NCI-H1436 treated with DMSO at 0.1 percent for 48 hours (cell line): ENCODE data around the gene SMAD4.
"Not testable (repeated sequence)": the region's sequence is repeated elsewhere in the genome, so short reads cannot be mapped to it uniquely, and the experiment has no call there.

Experiments used
- DNase-seq: peaks from one replicate; lab custom pipeline; 2025; lab: John Stamatoyannopoulos, UW

SMAD4 gene

DNA sequence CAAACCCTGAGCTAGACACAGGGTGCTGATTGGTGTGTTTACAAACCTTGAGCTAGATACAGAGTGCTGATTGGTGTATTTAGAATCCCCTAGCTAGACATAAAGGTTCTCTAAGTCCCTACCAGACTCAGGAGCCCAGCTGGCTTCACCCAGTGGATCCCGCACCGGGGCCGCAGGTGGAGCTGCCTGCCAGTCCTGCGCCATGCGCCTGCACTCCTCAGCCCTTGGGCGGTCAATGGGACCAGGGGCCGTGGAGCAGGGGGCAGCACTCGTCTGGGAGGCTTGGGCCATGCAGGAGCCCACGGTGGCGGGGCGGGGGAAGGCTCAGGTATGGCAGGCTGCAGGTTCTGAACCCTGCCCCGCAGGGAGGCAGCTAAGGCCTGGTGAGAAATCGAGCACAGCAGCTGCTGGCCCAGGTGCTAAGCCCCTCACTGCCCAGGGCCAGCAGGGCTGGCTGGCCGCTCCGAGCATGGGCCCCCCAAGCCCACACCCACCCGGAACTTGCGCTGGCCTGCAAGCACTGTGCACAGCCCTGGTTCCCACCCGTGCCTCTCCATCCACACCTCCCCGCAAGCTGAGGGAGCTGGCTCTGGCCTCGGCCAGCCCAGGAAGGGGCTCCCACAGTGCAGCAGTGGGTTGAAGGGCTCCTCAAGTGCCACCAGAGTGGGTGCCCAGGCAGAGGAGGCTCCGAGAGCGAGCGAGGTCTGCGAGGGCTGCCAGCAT is 81.8 kb downstream of the SMAD4 start:
- DNase-seq: not testable (repeated sequence)

GRCh38 chr18:51116996-51117395 is 87.0 kb downstream of the SMAD4 start:
- not testable (repeated sequence) for DNase-seq

GRCh38 chr18:51119561-51119960 is 89.5 kb downstream of the SMAD4 start:
- not testable (repeated sequence) for DNase-seq

GRCh38 chr18:51119976-51120375 is 90.0 kb downstream of the SMAD4 start:
- DNase-seq: not testable (repeated sequence)

DNA sequence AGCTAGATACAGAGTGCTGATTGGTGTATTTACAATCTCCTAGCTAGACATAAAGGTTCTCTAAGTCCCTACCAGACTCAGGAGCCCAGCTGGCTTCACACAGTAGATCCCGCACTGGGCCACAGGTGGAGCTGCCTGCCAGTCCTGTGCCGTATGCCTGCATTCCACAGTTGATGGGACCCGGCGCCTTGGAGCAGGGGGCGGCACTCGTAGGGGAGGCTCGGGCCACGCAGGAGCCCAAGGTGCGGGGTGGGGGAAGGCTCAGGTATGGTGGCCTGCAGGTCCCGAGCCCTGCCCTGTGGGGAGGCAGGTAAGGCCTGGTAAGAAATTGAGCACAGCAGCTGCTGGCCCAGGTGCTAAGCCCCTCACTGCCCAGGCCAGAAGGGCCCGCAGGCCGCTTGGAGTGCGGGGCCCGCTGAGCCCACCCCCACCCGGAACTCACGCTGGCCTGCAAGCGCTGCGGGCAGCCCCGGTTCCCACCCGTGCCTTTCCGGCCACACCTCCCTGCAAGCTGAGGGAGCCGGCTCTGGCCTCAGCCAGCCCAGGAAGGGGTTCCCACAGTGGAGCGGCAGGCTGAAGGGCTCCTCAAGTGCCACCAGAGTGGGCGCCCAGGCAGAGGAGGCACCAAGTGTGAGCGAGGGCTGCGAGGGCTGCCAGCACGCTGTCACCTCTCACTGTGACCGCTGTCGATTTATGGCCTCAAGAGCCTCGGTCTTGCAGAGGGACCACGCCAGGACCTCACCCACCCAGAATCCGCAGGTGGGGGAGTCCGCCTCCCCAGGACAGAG is 91.0 kb downstream of the SMAD4 start:
- DNase-seq: no peak

- no peak for DNase-seq
These were observed 91.5 kb downstream of the SMAD4 start for GRCh38 chr18:51121597-51121857.

DNA sequence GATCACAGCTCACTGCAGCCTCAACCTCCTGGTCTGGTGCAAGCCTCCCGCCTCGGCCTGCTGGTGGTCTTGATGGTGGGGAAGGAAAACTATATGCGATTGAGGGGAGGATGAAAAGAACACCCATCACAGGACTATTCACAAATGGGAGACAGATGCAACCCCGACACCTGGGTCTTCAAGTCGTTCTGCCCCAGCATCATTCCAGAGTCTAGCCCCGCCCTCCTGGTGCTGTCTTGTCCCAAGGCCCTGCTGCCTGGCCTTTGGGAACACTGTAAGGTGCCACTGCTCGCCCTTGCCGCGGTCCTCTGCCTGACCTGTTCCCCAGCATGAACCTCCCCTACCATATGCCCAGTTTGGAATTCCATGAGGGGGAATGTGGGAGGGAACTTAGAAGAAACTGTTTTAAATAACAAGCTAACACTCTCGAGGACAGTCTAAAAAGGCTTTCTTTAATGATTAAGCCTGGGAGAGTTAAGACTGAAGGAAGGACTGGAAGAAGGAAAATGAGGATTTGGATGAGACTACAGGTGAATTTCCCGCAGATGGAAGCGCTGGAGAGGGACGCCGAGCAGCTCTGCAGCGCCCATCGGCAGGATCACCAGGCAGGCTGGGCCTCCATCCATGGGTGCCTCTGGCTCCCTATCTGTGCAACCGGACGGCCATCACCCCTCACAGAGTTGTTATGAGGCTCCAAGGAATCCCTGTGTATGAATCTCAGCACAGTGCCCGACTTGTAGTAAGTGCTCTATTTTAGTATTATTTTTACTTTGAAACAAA is 92.4 kb downstream of the SMAD4 start:
- DNase-seq: no peak

DNA sequence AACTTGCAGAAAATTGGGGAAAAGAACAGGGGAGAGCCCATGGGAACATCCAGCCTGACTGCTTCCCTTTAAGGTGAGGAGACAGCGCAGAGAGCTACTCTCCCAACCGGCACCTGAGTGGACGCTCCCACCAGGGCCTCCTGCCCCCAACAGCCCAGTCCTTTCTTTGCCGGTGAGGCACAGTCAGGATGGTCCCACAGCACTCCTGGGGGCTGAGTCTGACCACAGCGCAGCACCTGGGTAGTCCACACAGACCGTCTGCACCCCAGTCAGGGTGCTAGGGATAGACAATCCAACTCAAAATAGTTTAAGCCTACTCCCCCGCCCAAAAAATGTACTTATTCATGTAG is 93.0 kb downstream of the SMAD4 start:
- DNase-seq: no peak

DNA sequence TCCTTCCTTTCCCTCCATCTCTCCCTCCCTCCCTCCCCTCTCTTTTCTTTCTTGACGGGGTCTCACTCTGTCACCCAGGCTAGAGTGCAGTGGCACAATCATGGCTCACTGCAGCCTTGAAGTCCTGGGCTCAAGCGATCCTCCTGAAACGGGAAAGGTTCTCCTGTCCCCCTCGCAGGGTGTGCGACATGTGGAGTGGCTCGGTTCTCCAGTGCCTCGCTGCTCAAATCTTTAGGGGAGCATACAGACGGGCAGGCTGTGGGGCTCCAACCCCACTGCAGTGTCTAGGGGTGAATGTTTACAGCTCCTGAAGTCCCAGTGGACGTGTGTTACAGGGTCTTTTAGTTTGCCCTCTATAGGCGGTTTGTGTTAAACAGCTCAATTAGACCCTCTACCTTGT is 93.5 kb downstream of the SMAD4 start:
- DNase-seq: no peak

DNA sequence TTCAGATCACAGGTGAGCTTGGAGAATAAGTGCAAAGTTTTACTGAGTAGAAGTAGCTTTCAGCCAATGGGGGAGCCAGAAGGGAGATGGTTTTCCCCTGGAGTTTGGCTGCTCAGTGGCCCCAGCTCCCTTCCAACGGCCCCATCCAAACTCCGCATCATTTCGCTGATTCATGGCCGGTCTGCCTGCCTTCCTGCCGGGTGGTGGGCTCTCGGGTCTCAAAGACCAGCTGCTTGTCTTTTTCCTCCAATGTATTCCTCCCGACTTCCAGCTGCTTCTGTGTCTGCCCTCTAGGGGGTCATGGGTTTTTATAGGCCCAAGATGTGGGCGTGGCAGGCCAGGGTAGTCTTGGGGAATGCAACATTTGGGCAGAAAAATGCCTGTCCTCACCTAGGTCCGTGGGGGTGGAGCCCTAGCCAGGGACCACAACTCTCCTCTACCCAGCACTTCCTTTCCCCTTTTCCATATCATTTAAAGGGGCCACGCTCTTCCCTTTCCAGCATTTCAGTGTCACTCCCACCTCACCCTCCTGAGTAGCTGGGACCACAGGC is 94.0 kb downstream of the SMAD4 start:
- DNase-seq: no peak

GRCh38 chr18:51125976-51126375 is 96.0 kb downstream of the SMAD4 start:
- no peak for DNase-seq

DNA sequence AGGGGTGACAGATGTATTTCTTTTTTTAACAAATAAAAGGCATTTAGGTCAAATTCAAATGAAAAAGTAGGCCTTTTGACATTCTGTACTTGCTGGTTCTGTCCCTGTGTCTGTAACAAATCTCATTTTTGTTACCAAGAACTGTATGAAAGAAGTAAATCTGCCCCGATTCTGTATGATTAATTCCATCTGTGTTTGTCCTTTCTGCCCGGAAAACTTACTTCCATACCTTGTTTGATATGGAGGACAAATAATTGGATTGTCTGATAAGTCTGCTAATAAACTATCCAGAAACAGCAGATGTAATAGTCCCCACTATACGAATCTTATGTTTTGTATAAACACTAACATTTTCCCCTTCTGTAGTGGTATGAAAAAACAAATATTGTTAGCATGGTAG is 97.7 kb downstream of the SMAD4 start:
- no peak for DNase-seq

DNA sequence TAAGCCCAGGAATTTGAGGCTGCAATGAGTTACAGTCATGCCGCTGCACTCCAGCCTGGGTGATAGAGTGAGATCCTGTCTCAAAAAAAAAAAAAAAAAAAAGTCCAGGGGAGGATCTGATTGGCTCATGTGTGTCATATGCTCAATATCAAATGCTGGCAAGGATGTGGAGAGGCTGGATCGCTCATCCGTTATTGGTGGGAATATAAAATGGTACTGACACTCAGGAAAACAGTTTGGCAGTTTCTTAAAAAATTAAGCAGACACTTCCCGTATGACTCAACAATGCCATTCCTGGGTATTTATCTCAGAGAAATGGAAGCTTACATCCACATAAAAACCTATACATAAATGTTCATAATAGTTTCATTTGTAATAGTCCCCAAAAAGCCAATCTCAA is 98.5 kb downstream of the SMAD4 start:
- no peak for DNase-seq

DNA sequence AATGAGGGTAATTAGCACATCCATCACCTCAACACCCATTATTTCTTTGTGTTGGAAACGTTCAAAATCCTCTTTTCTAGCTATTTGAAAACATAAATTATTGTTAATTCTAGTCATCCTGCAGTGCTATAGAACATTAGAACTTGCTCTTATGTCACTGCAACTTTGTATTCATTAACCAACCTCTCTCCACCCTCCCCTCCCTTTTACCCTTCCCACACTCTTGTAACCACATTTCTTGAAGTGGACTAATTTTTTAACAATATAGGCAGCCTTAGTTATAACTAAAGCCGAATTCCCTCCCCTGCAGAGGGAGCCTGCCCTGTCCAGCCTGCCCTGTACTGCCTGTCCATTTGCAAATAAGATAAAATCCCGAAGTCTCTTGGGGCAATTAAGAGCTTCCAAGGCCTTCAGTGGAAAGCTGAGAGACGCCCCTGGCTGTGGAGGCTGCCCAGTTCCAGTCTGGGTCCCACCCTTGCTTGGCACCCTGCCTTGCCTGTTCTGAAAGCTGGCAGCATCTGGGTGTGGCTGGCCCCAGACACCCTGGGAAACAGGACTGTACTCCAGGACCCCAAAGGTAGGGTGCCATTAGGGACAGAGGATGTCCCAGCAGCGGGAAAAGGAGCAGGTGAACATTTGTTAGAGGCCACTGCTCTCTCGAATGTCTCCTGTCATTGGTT is 102.4 kb downstream of the SMAD4 start:
- no peak for DNase-seq

DNA sequence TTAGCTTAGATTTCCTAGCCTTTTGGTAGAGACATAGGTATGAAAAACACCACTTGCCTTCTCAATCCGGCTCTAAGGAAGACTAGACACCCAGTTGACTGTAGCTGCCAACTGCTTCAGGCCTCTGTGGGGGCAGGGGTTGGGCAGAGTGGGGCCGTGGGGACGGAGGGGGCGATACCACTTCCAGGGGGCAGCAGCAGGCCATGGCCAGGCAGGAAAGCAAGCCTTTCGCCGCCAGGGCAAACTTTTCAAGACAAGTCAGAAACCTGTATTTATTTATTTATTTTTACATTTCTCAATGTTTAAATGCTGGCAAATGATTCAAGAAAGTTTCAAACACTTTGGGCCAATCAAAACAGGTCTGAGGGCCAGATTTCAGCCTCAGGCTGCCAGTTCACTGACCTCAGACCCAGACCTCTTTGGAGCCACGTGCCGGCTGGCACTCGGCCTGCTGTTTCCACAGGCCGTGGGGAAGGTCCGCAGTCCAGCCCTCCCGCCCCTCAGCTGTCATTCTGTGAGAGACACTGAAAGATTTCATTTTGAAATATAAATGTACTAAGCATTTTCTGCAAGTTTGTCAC is 103.7 kb downstream of the SMAD4 start:
- no peak for DNase-seq
